GM03348 (cell line): ENCODE results near the gene CRYGD.
"Not testable (repeated sequence)": the region's sequence is repeated elsewhere in the genome, so short reads cannot be mapped to it uniquely, and the experiment has no call there.

Source experiments
- DNase-seq: peaks from one replicate; pipeline ENCODE4 v3.0.0; 2012; ENCODE audit warnings: low spot score

The CRYGD gene

DNA sequence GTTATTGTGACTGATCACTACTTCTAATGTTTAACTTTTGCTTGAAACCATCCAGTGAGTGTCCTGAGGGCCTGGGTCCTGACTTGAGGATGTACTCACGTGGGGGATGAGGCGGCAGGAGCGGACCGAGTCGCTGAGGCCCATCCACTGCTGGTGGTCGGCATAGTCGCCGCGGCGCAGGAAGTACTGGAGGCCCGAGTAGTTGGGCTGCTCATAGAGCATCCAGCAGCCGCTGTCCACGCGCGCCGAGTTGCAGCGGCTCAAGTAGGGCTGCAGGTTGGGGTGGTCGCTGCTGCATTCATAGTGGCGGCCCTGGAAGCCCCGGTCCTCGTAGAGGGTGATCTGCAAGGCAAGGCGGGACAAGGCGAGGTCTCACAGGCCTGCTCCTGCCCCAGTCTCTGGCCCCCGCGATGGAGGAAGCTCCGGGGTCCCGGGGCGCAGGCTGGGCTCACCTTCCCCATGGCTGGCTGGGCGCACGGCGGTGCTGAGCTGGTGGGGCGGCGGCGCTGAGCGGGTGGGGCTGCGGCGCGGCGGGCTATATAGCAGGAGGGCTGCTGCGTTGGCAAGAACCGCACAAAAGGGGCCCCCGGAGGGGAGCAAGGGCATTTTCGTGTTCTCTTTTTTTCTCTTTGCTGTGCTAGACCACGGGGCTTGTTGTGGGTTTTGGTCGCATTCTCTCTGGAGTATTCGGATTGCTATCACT, at the start of gene CRYGD:
Gene CRYGD, minus strand, starts transcription at position 512 of the 703 bp plus-strand sequence. Its CDS starts 51 bp downstream, at position 461.
- not testable (repeated sequence) for DNase-seq

DNA sequence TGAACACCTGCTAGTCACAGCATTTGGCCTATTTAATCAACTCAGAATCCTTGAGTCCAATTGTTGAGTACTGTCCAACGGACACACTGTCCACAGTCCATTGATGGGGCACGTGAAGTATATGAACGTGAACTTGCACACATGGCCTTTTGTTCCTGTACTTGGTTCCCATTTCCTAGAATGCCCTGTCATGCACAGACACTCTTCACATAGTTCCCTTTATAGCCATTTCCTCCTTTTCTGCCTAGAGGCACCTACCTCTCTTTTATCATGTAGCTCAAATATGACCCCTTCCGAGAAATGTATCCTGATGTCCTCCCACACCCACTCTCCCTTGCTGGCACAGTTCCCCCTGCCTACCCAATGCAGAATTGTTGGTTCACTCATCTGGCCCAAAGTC, 47.8 kb upstream of the CRYGD start:
- DNase-seq: no peak

DNA sequence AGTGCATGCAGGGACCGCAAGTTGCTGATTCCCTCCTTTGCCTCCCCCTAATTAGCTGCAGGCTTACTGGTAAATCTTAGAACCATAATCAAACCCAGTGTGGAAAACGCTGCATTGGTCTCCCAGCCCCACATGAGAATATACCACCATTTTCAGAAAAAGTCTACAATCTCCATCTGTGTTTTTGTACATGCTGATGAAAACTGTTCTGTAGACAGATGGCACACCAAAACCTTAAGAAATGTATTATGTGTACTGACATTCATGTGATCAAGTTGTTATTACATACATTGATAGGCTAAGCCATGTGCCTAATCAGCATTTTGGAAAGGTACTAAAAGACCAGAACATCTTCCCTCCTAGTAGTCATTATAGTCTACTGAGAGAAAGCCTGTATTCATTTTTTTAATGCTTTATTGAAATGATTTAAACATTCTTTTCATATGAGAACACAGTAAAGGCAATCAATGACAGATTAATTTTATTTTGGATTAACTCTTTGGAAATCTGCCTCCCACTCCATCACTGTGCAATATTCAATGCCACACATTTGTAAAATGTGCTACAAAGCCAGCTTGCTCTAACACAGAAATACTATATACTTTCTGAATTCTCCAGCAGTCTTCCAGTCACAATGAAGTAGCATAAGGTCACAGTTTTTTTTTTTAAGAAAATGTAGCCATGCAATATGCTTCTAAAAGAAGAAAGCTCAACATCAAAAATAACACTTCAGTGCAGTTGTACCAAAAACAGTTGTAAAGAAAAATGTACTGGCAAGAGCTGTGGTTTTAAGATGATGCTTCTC, 40.8 kb upstream of the CRYGD start:
- DNase-seq: no peak

DNA sequence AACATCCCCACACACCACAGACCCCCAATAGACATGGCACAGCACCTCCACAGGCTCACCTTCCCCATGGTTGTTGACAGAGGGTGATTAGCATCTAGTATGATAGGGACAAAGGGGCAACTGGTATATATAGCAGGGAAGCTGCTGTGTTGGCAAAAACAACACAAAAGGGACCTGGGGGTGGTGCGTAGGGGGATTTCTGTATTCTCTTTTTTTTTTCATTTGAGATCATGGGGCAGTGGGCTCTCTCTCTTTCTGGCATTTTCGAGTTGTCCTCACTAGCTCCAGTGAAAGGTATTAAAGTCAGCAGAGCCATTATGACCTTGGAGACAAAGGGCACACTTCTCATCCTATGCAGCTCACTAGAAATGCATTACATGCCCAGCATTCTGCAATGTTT, 39.2 kb upstream of the CRYGD start, which contains the start of gene CRYGA:
Gene CRYGA, minus strand, starts transcription at position 101 of the 400 bp plus-strand sequence. Its CDS starts 33 bp downstream, at position 68.
- no peak for DNase-seq

DNA sequence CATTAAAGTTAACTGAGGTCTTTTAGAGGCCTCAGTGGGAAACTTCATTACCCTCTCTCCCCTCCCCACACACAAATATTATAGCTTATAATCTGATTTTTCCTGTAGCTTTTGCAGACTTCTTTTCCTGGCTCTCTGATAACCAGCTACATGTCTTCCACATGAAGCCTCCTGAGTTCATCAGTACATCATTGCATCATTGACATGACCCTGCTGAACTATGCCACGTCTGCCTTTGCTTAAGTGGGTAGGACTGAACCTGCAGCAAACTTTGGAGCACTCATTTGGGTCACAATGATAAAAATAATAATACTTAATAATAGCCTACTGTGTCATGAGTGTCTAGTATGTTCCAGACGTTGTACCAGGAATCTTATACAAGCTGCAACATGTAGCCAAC, 32.1 kb upstream of the CRYGD start:
- DNase-seq: no peak

DNA sequence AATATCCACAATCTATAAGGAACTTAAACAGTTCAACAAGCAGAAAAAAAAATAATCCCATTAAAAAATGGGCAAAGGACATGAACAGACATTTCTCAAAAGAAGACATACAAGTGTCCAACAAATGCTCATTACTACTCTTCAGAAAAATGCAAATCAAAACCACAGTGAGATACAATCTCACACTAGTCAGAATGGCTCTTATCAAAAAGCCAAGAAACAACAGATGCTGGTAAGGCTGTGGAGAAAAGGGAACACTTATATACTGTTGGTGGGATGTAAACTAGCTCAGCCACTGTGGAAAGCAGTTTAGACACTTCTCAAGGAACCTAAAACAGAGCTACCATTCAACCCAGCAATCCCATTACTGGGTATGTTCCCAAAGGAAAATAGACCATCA, 28.8 kb upstream of the CRYGD start:
- DNase-seq: no peak

DNA sequence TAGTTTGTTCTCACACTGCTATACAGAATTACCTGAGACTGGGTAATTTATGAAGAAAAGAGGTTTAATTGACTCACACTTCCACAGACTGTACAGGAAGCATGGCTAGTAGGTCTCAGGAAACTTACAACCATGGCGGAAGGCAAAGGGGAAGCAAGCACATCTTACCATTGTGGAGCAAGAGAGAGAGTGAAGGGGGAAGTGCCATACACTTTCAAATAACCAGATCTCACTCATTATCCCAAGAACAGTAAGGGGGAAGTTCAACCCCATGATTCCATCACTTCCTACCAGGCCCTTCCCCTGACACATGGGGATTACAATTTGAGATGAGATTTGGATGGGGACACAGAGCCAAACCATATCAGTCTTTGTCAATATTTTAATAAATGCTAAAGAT, 26.6 kb upstream of the CRYGD start:
- no peak for DNase-seq

DNA sequence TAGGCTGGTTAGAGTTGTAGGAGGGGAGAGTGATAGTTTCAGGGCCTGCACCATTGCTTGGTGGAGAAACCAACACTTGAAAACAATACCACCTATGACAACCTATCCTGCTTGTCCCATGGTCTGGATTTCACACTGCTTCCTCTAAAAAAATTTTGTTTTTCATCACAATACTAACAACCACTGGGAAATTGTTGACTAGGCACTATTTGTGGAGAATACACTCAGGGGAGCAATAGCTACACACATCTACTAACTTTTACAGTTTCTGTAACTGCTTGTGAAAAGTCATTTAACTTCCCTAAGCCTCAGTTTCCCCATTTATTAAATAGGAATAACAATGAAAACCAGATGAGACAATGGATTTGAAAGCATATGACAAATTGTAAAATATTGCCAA, 25.8 kb upstream of the CRYGD start:
- DNase-seq: no peak

DNA sequence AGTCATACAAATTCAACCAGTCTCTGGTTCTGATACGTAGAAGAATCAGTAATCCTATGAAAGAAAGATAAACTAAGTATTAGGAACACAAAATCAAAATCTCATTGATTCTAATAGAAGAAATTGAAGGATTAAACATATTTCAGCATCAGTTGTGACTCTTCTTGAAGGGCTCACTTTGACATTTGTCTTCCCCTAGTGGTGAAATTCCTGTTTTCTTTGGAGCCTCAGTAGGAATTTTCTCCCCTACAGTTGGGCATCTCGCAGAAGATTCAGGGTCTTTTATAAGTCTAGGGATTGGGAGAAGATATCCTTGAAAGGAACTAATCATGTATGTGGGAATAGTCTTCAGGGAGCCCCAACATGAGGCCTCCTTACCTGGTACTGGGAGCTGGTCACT, 24.5 kb upstream of the CRYGD start:
- no peak for DNase-seq

DNA sequence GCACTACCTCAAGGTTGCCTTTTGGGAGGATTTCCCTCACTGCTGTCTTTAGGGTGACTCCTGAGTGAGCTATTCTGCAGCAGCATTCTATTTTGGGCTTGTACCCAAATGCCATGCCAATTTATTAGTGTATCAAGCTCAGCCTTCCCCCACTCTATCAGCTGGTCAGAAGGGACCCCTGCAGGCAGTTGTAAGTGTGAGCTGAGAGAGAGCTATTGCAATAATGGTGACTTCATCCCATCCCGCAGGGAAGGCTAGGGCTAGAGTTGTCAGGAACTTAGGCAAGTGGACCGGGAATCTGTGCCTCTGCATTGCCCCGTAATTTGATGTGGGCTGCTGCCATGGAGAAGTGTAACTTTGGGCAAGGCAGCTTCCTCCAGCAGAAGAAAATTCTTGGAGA, 23.4 kb upstream of the CRYGD start:
- no peak for DNase-seq

DNA sequence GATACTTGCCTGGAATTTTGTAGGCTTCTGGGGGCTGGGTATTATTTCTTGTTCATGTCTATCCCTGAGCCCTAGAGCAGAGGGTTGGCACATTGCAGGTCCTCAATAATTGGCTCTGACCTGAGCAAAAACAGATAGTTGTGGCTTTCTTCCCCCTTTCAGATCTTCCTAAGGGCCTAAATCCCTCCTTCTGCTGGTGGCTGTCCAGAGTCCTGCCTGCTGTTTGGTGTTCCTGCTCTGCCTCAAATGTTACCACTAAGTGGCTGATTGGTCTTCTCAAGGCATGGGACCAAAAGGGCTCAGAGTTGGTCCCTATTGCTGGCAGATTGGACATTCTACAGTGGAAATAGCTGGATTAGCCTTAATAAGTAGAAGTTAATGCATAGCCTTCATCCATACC, 22.7 kb upstream of the CRYGD start:
- DNase-seq: no peak

DNA sequence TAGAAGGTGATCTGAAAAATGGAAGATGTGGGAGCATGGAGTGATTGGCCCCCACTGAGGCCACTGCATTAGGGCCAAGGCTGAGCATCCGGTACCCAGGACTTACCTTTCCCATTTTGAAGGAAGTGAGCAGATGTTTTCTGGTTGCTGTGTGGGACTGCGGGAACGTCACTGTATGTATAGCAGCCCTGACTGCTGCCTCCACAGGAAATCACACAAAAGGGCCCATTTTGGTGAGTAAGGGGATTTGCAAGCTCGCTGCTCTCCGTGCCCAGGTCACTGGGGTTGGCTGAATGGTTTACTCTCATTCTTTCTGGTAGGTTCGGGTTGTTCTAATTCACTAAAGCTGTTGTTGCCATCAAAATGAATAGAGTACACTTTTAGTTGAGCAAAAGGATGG, 21.7 kb upstream of the CRYGD start, which contains the start of gene CRYGB:
Gene CRYGB, minus strand, starts transcription at position 153 of the 400 bp plus-strand sequence. Its CDS starts 38 bp downstream, at position 115.
- DNase-seq: no peak

DNA sequence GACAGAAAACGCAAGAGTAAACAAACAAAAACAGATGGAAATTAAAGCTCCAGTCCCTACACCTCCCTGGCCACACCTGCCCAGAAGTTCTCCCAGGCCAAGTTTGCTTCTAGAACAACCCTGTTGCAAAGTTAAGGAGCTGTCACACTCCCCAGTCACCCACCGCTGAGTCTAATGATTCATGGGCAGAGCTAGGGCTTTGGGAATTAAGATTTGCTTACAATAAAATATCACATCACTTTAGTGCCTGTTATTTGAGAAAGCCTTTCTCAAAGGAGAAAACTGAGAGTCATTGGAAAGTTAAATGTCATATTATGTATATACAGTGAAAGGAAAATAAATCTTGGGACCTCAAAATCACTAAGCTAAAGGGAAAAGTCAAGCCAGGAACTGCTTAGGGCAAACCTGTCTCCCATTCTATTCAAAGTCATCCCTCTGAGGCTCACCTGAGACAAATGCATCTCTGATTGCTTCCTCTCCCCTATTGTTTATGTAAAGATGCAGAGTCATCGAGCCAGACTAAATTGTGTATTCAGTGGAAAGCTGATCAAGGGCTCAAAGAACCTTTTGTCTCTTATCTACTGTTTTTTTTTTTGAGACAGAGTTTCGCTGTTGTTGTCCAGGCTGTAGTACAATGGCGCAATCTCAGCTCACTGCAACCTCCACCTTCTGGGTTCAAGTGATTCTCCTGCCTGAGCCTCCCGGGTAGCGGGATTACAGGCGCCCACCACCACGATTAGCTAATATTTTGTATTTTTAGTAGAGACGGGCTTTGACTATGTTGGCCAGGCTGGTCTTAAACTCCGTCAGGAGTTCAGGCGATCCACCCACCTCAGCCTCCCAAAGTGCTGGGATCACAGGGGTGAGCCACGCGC, 18.8 kb upstream of the CRYGD start:
- no peak for DNase-seq

DNA sequence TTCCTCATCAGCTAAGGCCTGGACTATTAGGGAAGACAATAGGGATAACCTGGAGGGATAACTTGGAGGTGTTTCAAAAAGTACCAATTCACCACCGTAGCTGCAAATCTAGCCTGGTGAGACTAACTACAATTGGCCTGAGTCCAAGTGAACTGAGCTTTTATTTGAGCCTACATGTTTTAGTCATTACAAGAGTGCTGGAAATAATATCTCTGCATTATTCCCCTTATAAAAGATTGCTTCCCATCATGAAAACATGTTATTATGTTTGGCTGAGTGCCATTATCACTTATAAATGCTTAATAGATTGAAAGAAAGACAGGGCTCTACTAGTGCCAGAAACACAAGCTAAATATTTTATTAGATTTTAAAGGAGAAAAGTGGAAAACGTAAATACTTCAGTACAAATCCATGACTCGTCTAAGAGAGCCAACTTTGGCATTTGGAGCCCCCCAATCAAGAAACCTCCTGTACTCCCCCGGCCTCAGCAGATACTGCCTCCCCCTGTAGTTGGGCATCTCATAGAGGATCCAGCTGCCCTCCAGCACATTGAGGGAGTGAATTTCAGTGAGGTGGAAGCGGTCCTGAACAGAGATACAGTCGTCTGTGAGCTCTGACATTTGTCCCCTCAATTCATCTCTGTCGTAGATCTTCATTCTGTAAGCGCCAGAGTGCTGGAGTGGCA, 18.1 kb upstream of the CRYGD start:
- DNase-seq: no peak

DNA sequence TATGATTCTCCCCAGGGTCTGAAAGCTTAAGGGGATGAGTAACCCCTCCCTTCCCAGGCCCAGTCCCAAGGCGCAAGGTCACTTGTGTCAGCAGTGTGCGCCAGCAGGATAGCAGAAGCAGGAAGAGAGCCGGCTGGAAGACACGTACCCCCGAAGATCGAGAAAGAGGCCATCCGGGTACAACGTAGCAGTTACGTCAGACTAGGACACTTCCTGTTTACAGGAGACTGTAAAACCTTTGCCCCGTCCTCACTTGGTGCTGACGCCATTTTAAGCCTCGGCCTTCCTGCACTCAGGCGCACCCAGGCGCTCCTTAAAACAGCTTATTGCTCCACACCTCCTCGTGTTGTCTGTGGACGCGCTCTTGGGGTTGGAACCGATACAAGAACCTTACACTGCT, 15.1 kb upstream of the CRYGD start:
- DNase-seq: no peak

DNA sequence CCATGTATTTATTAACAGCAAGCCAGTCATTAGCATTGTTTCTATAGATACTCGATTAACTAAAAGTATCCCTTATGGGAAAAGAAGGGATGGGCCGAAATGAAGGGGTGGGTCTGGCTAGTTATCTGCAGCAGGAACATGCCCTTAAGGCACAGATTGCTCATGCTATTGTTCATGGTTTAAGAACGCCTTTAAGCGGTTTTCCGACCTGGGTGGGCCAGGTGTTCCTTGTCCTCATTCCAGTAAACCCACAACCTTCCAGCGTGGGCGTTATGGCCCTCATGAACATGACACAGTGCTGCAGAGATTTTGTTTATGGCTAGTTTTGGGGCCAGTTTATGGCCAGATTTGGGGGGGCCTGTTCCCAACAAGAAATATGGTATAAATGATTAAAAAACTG, 14.0 kb upstream of the CRYGD start:
- DNase-seq: not testable (repeated sequence)

DNA sequence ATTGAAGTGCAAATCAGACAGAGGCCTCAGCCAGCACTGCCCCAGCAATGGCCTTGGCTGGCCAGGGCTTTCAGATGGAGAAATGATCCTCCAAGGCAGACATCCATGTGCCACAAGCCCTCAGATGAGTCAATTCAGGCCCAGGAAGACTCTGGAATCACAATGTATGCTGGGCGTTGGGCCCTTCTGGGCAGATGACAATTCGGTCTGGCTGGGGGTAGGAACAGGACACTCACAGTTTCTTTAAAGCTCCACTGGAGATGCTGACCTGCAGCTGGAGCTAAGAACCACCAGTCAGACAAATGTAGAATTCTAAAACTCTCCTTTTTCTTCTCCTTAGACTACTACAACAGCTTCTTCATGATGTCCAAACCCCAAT, 12.4 kb upstream of the CRYGD start:
- DNase-seq: no peak

DNA sequence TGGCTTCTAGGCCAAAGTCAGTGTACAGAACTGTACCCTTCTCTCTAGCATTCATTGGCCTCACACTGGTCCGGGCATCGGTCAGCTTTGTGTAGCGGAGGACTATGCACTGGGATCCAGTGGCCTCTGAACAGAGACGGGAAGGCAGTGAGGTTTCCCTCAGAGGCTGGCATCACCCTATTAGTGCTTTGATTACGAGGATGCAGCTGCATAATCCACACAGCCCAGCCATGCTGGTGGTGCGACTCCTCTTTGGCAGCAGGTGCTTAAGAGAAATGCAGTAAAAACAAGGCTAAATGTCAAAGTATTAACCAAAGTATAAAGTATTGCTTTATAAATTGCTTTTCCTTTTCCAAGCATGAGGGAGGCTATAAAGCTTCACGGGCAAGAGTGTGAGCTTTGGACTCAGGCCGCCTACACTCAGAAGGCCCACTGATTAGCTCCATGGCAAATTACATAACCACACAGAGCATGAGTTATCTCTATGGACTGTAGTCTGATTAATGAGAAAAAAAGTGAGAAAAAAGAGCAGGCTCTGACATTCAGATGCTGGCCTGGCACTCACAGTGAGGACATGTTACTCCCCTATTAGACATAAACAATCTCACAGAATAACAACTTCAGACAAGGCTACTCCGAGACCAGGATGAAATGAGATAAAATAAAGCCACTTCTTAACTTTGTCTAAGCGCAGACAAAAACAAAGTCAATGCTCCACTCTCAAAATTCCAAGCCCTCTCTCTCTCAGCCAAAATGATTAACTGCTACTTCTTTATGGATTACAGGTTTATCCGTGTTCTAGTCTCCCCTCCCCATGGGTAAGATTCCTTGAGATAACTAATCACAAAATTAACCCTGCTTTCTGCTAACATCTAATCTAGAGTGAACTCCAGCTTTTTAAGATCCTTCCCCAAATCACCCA, 11.7 kb upstream of the CRYGD start:
- no peak for DNase-seq

DNA sequence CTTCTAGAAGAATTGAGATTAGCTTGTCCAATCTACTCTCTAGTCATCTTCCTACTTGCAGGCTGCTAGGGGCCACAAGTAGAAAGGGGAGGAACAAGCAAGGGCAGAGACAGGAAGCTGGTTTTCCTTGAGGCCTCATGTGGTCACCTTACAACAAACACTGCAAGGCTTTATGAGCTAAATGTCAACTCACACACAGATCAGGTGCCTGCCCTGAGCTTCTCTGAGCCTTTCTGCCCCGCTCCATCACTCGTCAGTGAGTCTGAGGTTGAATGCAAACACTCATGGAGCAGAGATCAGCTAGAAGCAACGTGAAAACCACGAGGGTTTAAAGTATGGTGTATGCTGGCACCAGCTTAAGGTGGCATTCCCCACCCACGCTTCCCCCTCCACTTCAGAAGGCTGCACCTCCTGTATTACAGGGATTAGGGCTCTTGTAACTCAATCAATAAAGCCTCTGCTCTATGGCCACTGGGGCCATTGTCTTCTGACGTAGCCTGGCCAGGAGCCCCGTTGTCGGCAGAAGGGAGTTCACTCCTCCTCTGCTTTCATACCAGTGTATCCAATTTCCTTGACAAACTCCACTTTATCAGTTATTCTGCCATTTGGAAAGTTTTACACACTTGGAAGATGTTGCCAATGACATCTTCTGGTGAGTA, 10.7 kb upstream of the CRYGD start:
- no peak for DNase-seq

DNA sequence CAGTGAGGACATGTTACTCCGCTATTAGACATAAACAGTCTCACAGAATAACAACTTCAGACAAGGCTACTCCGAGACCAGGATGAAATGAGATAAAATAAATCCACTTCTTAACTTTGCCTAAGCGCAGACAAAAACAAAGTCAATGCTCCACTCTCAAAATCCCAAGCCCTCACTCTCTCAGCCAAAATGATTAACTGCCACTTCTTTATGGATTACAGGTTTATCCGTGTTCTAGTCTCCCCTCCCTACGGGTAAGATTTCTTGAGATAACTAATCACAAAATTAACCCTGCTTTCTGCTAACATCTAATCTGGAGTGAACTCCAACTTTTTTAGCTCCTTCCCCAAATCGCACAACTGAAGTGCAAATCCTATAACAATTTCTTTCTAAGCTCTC, 6.4 kb upstream of the CRYGD start:
- no peak for DNase-seq
